NT2/D1 (cell line): ENCODE results near the gene CD300LG.

Experiments used
- DNase-seq: peaks from one replicate; pipeline ENCODE4 v3.0.0-alpha.2; 2011; ENCODE audit warnings: low read depth, low spot score
- H3K27me3 ChIP-seq: 2 replicates; pipeline ENCODE4 v1.6.0; 2011; ENCODE audit warnings: mild to moderate bottlenecking; ENCODE audit not compliant: insufficient read length, insufficient read depth
- H3K36me3 ChIP-seq: 2 replicates; pipeline ENCODE4 v1.6.1; 2011; ENCODE audit warnings: mild to moderate bottlenecking, low read length, mixed read lengths; ENCODE audit not compliant: insufficient read depth, insufficient read length
- H3K4me1 ChIP-seq: 2 replicates; pipeline ENCODE4 v1.5.1; 2011; ENCODE audit not compliant: insufficient read depth, insufficient read length
- H3K4me3 ChIP-seq: 2 replicates; pipeline ENCODE4 v1.5.1; 2011; ENCODE audit warnings: low read depth; ENCODE audit not compliant: insufficient read length
- H3K9ac ChIP-seq: 2 replicates; pipeline ENCODE4 v1.6.0; 2011; ENCODE audit warnings: low read depth; ENCODE audit not compliant: insufficient read length
- H3K9me3 ChIP-seq: 2 replicates; pipeline ENCODE4 v1.5.1; 2011; ENCODE audit warnings: mild to moderate bottlenecking, low read length; ENCODE audit not compliant: insufficient read depth
- SUZ12 ChIP-seq: IDR thresholded peaks from 2 replicates; pipeline ENCODE4 v1.6.1; 2011; ENCODE audit not compliant: insufficient read length, insufficient read depth; ENCODE audit errors: extremely low read depth
- YY1 ChIP-seq: IDR thresholded peaks from 2 replicates; pipeline ENCODE4 v1.6.1; 2011; ENCODE audit not compliant: insufficient read length, insufficient read depth
- ZNF274 ChIP-seq: IDR thresholded peaks from 2 replicates; pipeline ENCODE4 v1.6.1; 2011; ENCODE audit warnings: mild to moderate bottlenecking, low read depth, low read length

Gene CD300LG

DNA sequence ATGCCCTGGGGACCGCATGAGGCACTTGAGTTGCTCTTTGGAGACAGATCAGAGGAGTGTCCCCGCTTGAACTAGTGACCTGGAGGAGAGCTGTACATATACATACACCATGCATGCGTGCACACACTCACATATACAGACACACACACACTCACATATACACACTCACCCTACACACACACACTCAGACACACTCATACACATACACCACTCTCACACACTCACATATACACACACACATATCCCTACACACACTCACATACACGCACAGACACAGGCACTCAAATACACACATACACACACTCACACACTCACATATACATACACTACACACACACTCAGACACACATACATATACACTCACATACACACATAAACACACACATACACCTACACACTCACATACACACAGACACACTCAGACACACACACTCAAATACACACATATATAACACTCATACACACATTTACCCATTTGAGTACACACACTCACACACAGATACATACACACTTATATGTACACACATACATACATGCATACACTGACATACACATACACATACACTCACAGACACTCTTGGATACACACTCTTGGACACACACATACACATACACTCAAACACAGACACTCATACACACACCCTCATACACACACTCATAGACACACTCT, 65.8 kb downstream of the CD300LG start:
- Histone ChIP-seq H3K27me3 (peaks cover 18% of the 10 kb centered on the region), H3K4me1 (peaks cover 17% of the 10 kb centered on the region), H3K9me3 (peaks cover 25% of the 10 kb centered on the region; the same call in 1 of the 2 replicates), H3K4me3 (no peak overlapping the region), H3K36me3 (no peaks in the 10 kb centered on the region), H3K9ac (no peak overlapping the region)
- TF ChIP-seq ZNF274, result no peak
- TF ChIP-seq SUZ12, result no peak
- TF ChIP-seq YY1, result no peak
- no peak for DNase-seq
